Spleen (tissue), 11 donors: ENCODE measurements around the gene PDE8A. TPM values are rescaled to one million over a fixed set of nuclear protein-coding genes. Genes with fewer than 3 reads are reported as not detected.

Source experiments
- DNase-seq: peaks from one replicate; pipeline ENCODE4 v3.0.0-alpha.2; 2020
- H3K27ac ChIP-seq, 8 donors: fragments of 200-600 bp; sonication (generic) in 7 of 8; 1 replicate in 4 of 8; 2 replicates in 4 of 8; pipeline versions ENCODE4 v1.5.0 to v1.8.0; 2016 to 2021; ENCODE audit warnings: inconsistent platforms in 4 of 8, mild to moderate bottlenecking in 4 of 8, moderate library complexity in 1 of 8
- H3K27me3 ChIP-seq, 7 donors: fragments of 200-600 bp; sonication (generic) in 6 of 7; replicated peaks in 1 of 7; 1 replicate in 4 of 7; 2 replicates in 3 of 7; pipeline versions ENCODE4 v1.5.0 to v1.8.0; 2016 to 2021; ENCODE audit warnings: inconsistent platforms in 3 of 7, mild to moderate bottlenecking in 1 of 7
- H3K36me3 ChIP-seq, 6 donors: fragments of 200-600 bp; sonication (generic) in 5 of 6; 1 replicate in 4 of 6; 2 replicates in 2 of 6; pipeline versions ENCODE4 v1.5.0 to v1.8.0; 2016 to 2021; ENCODE audit warnings: inconsistent platforms in 2 of 6
- H3K4me1 ChIP-seq, 6 donors: fragments of 200-600 bp; sonication (generic) in 5 of 6; 1 replicate in 3 of 6; 2 replicates in 3 of 6; pipeline versions ENCODE4 v1.5.0 to v1.8.0; 2016 to 2021; ENCODE audit warnings: inconsistent platforms in 3 of 6
- H3K4me3 ChIP-seq, 8 donors: fragments of 200-600 bp; sonication (generic) in 7 of 8; 1 replicate in 4 of 8; 2 replicates in 4 of 8; pipeline versions ENCODE4 v1.5.0 to v1.8.0; 2016 to 2021; ENCODE audit warnings: inconsistent platforms in 4 of 8, mild to moderate bottlenecking in 4 of 8, moderate library complexity in 2 of 8
- H3K9me3 ChIP-seq, 8 donors: fragments of 200-600 bp; sonication (generic) in 7 of 8; 1 replicate in 4 of 8; 2 replicates in 4 of 8; pipeline versions ENCODE4 v1.5.0 to v1.8.0; 2016 to 2021; ENCODE audit warnings: inconsistent platforms in 4 of 8
- POLR2A ChIP-seq, 3 donors: fragments of 450-650 bp; IDR thresholded peaks; one replicate each; pipeline ENCODE4 v1.5.1; 2017; ENCODE audit warnings: antibody characterized with exemption in 3 of 3, mild to moderate bottlenecking in 1 of 3
- POLR2AphosphoS5 ChIP-seq, 3 donors: sonication (generic); formaldehyde crosslinking; IDR thresholded peaks; one replicate each; pipeline ENCODE4 v1.5.1; 2017; ENCODE audit warnings: antibody characterized with exemption in 3 of 3
- WGBS, 5 donors: extraction: QIAGEN DNeasy Blood & Tissue Kit in 3 of 5; methylation state at CpG; one replicate each; pipeline versions ENCODE4 v1.1.5 to v1.1.7; 2013 to 2018; 5-methylcytosine and 5-hydroxymethylcytosine counted together
- intact Hi-C: fragments of 100-400 bp; cut with DNase I; formaldehyde crosslinking; loops from one replicate; pipeline ENCODE4 v1.15.0; 2023; ENCODE audit warnings: low total_unique reads
- polyA plus RNA-seq, 3 donors: library from polyadenylated mRNA; stranded (reverse); fragments of 200-250 nt; gene quantifications; one replicate each; pipeline ENCODE4 v1.2.1, GENCODE V29; 2013
- total RNA-seq, 7 donors: library from RNA; depleted of rRNA in 3 of 7; stranded (reverse); fragments of >200 nt in 3 of 7; fragmentation: NEBNext Ultra II Directional in 4 of 7; extraction: Animal tissue kit (Norgen Biotek cat#: 25700) in 4 of 7; gene quantifications; one replicate each; pipeline versions ENCODE4 v1.1.0 to v1.2.1, GENCODE V29; 2016 to 2021
- TF ChIP-seq, protein P1 (sequence below), 11 experiments: fragments of 200-600 bp in 7 of 11; fragments of 450-650 bp in 4 of 11; sonication (generic) in 4 of 11; IDR thresholded peaks in 8 of 11; conservative IDR thresholded peaks in 3 of 11; 1 replicate in 7 of 11; 2 replicates in 4 of 11; pipeline versions ENCODE4 v1.4.0 to v1.8.0; 2016 to 2021; ENCODE audit warnings: antibody characterized with exemption in 11 of 11, inconsistent platforms in 4 of 11, mild to moderate bottlenecking in 1 of 11
- donor health status: healthy with polysubstance abuse.
- donor health status: DM: no; HTN: no; CAD: no; lungs with moderate emphysema.
- donor health status: DM: no; HTN: no; CAD: no.
- donor health status: Bipolar disorder and iron deficiency.
- donor health status: healthy.
- donor health status: DM: no; HTN: no; CAD: no.
- donor health status: DM: yes; HTN: yes; CAD: no.

PDE8A gene
- total and polyA plus RNA-seq, 10 donors = 13.2 to 52.2 (median 30.6) TPM

DNA sequence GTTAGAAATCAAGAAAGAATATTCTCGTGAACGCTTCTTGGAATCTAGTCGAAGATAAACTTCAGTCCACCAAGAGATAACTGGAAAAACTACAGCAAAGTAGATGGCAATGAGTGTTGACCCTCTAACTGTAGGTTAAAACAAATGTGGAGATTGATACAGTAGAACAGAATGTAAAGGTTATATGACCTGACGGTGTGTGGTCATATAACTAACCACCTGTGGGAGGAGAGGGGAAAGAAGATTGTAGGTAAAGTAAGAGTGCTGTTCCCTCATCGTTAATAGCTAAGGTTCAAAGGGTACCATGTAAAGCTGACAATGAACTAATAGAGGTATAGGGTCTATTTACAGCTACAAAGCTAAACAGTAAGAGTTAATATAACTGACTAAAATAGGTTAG, 52.6 kb downstream of the PDE8A start:
- TF ChIP-seq POLR2AphosphoS5 (IDR thresholded peaks at IDR 0.05) (no peak), POLR2A (IDR thresholded peaks at IDR 0.05) (no peak)
- TF ChIP-seq, protein P1, sequence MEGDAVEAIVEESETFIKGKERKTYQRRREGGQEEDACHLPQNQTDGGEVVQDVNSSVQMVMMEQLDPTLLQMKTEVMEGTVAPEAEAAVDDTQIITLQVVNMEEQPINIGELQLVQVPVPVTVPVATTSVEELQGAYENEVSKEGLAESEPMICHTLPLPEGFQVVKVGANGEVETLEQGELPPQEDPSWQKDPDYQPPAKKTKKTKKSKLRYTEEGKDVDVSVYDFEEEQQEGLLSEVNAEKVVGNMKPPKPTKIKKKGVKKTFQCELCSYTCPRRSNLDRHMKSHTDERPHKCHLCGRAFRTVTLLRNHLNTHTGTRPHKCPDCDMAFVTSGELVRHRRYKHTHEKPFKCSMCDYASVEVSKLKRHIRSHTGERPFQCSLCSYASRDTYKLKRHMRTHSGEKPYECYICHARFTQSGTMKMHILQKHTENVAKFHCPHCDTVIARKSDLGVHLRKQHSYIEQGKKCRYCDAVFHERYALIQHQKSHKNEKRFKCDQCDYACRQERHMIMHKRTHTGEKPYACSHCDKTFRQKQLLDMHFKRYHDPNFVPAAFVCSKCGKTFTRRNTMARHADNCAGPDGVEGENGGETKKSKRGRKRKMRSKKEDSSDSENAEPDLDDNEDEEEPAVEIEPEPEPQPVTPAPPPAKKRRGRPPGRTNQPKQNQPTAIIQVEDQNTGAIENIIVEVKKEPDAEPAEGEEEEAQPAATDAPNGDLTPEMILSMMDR (IDR thresholded peaks at IDR 0.05 in 8 of 11, conservative IDR thresholded peaks at IDR 0.05 in 3 of 11) = no peak
- no peak for DNase-seq
- Histone ChIP-seq H3K4me1 (peaks cover 16 to 69% (median 42%) of the 10 kb centered on the region in 6 donors), H3K4me3 (no peak overlapping the region), H3K9me3 (no peaks in the 10 kb centered on the region), H3K36me3 (no peaks in the 10 kb centered on the region), H3K27ac (no peak overlapping the region), H3K27me3 (no peaks in the 10 kb centered on the region)
- WGBS, 5 donors = 92 to 95% (median 94%) methylated on average over 5 of the region's 5 CpGs
- intact Hi-C loops = no loop called here

DNA sequence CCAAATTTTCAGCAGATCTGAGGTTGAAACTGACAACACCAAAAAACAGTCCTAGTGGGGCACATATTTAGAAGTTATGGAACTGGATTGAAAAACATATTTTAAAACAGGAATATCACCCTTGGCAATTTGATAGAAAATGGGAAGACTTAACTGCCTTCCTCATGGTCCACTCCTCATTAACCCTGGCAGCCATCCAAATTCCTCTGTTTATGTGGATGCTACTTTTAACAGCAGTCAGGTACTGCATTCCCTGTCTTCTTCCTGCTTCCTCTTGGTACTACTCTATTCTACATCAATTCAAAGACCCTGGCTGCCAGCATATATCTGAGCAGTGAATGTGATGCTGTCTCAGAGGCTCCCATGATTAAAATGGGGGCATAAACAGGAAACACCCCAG, 54.3 kb downstream of the PDE8A start:
- peak overlapping the region in 1 of 8 donors; percentile 40 for H3K27ac ChIP-seq
- no peaks in the 10 kb centered on the region for H3K36me3 ChIP-seq
- no peaks in the 10 kb centered on the region for H3K9me3 ChIP-seq
- intact Hi-C loops = no loop called here
- H3K4me3 ChIP-seq = no peak overlapping the region
- DNase-seq = no peak
- H3K27me3 ChIP-seq = no peaks in the 10 kb centered on the region
- H3K4me1 ChIP-seq = peaks cover 10 to 54% (median 27%) of the 10 kb centered on the region in 6 donors
- TF ChIP-seq POLR2A (IDR thresholded peaks at IDR 0.05) (no peak), POLR2AphosphoS5 (IDR thresholded peaks at IDR 0.05) (no peak)
- TF ChIP-seq, protein P1 (IDR thresholded peaks at IDR 0.05 in 8 of 11, conservative IDR thresholded peaks at IDR 0.05 in 3 of 11) = no peak

DNA sequence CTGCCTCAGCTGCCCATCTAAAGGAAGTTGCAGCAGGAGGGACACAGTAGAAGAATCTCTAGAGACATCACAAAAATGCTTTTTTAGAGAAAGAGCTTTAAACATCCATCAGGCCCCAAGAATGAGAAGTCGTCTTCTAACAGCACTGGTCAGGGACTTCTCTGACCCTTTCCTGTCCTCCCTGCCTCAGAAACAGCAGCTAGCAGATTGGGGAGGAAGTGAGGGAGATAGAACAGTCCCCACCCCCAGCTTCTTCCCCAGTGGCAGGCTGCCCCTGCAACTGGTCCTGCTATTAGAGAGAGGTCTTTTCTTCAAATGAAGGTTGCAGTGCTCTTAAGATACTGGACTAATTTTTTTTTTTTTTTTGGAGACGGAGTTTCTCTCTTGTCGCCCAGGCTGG, 55.1 kb downstream of the PDE8A start:
- H3K4me1 ChIP-seq = peaks cover 10 to 49% (median 24%) of the 10 kb centered on the region in 6 donors
- 16 to 69% (median 48%) methylated on average over 3 of the region's 3 CpGs for WGBS, 5 donors
- intact Hi-C loops = no loop called here
- no peaks in the 10 kb centered on the region for H3K9me3 ChIP-seq
- H3K4me3 ChIP-seq = no peak overlapping the region
- H3K27me3 ChIP-seq = no peaks in the 10 kb centered on the region
- TF ChIP-seq, protein P1 (IDR thresholded peaks at IDR 0.05 in 8 of 11, conservative IDR thresholded peaks at IDR 0.05 in 3 of 11) = no peak
- TF ChIP-seq POLR2AphosphoS5 (IDR thresholded peaks at IDR 0.05) (no peak), POLR2A (IDR thresholded peaks at IDR 0.05) (no peak)
- no peak for DNase-seq
- no peaks in the 10 kb centered on the region for H3K36me3 ChIP-seq
- H3K27ac ChIP-seq = peak overlapping the region in 1 of 8 donors; percentile 40

DNA sequence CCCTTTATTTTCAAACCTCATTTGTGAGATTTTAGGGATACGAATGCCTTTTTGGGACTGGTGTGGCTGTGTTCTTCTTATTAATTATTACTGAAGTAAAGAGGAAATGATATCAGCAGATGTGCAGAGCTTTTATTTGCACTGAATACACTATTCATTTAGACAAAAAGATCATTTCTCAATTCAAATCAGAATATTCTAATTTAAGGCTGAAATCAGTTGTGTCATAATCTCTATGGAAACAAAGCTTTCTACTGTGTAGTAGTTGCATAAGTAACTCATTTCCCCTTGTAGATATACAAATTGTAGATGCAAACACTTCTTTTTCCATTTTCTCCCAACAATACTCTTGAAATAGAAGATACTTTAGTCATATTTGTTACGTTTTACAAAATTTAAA, 56.0 kb downstream of the PDE8A start:
- no peak overlapping the region for H3K4me3 ChIP-seq
- no peaks in the 10 kb centered on the region for H3K27me3 ChIP-seq
- DNase-seq = no peak
- H3K27ac ChIP-seq = no peak overlapping the region
- no peaks in the 10 kb centered on the region for H3K9me3 ChIP-seq
- no peaks in the 10 kb centered on the region for H3K36me3 ChIP-seq
- intact Hi-C loops = no loop called here
- TF ChIP-seq, protein P1 (IDR thresholded peaks at IDR 0.05 in 8 of 11, conservative IDR thresholded peaks at IDR 0.05 in 3 of 11) = no peak
- TF ChIP-seq POLR2A (IDR thresholded peaks at IDR 0.05) = no peak
- no peak for TF ChIP-seq POLR2AphosphoS5 (IDR thresholded peaks at IDR 0.05)
- WGBS, 5 donors = 90 to 94% (median 92%) methylated on average over 2 of the region's 2 CpGs
- H3K4me1 ChIP-seq = peaks cover 10 to 43% (median 21%) of the 10 kb centered on the region in 6 donors
